Endothelial cell of umbilical vein (primary cell): ENCODE results near the gene RPS18.

Experiments
- CTCF ChIP-seq, 2 donors: IDR thresholded peaks; 1 replicate in 1 of 2; 2 replicates in 1 of 2; pipeline ENCODE4 v1.5.1; 2011; ENCODE audit warnings: low read length in 2 of 2, mild to moderate bottlenecking in 2 of 2, moderate library complexity in 2 of 2, control low read depth in 1 of 2, inconsistent platforms in 1 of 2, low read depth in 1 of 2; ENCODE audit not compliant: insufficient read depth in 1 of 2; ENCODE audit errors: extremely low read depth in 1 of 2
- POLR2AphosphoS5 ChIP-seq: IDR thresholded peaks from 2 replicates; pipeline ENCODE4 v1.6.1; 2012; ENCODE audit warnings: low read depth, mild to moderate bottlenecking, control low read depth, low read length, moderate library complexity; ENCODE audit not compliant: insufficient read depth

GRCh38 chr6:33292996-33293682, 21.3 kb downstream of the RPS18 start:
- TF ChIP-seq POLR2AphosphoS5 = no peak
- no peak for TF ChIP-seq CTCF (IDR thresholded peaks at IDR 0.05; ENCODE audit: extremely low read depth in 1 of 2, insufficient read depth in 1 of 2, low read depth in 1 of 2, low read length in 2 of 2)
